Measurements from ENCODE around the gene CBX8.

CBX8 gene

GRCh38 chr17:79819085-79819484 is 22.2 kb upstream of the CBX8 start:
- DNase-seq: no peak

DNA sequence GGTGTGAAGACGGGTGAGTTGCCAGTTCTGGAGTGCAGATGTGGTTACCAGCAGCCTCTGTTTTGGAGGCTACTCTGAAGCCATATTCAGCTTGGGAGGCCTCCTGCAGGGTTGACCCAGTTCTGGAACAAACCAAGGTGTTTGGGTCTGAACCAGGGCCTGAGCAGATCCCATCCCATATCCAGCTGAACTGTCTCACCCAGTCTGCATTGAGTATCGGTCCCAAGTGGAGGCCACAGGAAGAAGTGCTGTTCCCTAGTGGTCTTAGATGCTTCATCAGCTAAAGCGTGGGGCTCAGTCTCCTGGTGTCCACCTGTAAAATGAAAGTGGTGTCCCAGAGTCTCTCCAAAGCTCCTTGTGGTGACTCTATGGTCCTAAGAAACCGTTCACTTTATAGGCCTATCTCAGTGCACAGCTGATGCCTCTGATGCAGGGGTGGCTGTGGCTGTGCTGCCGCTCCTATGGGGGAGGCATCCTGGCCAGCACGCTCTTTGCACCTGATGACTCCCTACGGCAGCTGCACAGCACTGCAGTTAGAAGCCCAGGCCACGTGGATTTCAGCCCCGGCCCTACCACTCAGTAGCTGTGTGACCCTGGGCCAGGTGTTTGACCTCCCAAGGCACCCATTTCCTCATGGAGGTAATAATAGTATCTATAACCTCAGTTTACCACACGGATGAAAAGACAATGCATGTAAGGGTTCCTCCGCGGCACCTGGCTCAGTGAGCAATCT is 21.3 kb upstream of the CBX8 start:
- DNase-seq: no peak

- DNase-seq: no peak
Observed at GRCh38 chr17:79815836-79816461, 19.1 kb upstream of the CBX8 start.

GRCh38 chr17:79814974-79815835 is 18.3 kb upstream of the CBX8 start:
- peak in 1 of 2 experiments; percentile 24 for DNase-seq

GRCh38 chr17:79814127-79814973 is 17.5 kb upstream of the CBX8 start:
- DNase-seq: peak in 1 of 2 experiments; percentile 11

DNA sequence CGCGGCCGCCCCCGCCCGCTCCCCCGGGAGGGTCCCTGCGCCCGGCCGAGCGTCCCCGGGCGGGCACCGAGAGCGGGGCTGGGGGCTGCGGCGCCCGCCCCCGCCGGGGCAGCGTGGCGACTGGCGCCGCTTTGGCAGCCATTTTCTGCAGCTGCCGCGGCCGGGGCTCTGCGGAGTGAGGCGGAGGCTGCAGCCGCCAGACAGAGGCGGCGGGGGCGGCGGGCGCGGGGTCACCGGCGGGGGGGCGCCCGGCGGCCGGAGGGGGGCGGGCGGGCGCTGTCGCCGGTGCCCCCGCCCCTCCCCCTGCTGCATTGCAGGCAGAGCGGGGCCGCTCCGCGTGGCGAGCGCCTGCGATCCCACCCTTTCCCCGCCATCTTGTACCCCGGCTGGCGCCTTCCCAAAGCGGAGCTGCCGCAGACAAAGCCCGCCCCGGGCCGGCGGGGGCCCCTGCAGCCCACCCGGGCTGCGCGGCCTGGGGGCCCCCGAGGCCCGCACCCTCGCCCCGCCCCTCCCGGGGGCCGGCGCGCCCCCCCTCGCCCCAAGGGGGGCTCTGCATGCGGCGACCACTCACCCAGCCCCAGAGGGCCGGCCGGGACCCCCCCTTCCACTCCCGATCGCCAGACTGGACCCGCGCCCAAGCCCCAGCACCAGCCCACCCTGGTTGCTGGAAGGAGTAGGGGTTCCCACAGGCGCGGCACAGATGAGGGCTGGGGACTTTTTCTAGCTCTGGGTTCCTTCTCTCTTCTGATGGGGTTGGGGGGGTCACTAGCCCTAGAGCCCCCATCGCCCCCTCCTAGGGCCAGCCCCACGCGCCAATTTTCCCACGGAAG is 16.6 kb upstream of the CBX8 start:
- DNase-seq: peak in 1 of 2 experiments; percentile 8

- DNase-seq: peak in 1 of 2 experiments; percentile 13
Observed at GRCh38 chr17:79812353-79813258, 15.7 kb upstream of the CBX8 start.

DNA sequence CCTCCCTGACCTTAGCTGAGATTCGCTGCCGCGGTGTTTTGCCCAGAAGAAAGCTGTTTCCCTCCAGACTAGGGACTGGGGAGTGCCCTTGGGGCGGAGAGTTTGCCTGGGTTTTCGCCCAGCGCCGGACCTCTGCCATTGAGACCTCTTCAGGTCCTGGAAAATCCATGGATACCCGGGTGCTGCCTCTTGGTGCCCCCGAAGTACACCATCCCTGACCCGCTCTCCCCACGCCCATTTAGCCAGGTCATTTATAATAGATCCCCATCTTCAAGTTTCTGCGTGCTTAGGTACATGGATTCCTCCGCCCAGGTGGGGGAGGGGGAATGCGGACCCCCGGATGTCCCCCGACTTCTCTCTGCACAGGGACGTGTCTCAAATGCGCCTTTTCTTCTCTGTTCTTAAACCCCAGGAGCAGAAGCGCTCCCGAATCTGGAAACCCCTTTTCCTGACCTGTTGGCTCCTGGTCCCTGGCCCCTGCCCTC is 15.0 kb upstream of the CBX8 start:
- DNase-seq: no peak

DNA sequence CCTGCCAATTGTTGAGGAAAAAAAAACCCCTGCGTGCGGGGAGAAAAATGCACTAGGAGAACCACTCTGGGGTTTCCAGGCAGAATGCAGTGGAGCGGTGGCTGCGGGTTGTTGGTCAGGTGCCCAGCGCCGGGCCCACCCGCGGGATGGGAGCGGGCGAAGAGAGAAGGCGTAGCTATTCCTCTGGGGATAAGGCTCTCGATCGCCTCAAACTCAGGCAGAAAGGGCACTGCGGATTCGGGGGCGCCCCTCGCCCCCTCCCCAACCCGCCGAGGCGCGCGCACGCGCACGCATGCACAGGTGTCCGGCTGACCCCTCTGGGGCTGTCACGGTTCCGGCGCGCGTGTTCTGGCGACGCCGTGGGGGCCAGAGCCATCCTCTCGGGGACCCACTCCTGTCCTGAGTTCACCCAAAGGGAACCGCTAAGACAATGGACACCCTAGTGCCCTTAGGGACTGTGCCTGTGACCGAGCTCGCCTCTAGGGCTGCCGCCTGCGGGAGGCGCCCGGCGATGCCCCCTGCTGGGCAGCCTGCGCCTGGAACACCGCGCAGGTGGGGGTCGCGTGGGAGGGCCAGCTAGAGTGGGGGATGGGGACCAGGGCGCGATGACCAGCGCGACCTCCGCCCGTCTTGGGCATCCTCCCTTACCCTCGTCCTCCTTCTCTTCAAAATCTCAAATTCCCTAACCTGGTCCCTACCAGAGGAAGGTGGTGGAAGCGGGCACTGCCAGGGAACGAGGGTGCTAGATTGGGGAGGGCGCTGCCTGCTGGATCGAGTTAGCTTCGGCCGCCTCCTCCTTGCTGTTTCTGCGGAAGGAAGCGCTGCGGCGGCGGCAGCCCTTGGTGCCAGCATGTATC is 14.4 kb upstream of the CBX8 start:
- DNase-seq: no peak

- DNase-seq: peak; percentile 82 to 89
Observed at GRCh38 chr17:79810130-79811010, 13.5 kb upstream of the CBX8 start.

- DNase-seq: no peak
Observed at GRCh38 chr17:79809530-79810129, 12.8 kb upstream of the CBX8 start.

DNA sequence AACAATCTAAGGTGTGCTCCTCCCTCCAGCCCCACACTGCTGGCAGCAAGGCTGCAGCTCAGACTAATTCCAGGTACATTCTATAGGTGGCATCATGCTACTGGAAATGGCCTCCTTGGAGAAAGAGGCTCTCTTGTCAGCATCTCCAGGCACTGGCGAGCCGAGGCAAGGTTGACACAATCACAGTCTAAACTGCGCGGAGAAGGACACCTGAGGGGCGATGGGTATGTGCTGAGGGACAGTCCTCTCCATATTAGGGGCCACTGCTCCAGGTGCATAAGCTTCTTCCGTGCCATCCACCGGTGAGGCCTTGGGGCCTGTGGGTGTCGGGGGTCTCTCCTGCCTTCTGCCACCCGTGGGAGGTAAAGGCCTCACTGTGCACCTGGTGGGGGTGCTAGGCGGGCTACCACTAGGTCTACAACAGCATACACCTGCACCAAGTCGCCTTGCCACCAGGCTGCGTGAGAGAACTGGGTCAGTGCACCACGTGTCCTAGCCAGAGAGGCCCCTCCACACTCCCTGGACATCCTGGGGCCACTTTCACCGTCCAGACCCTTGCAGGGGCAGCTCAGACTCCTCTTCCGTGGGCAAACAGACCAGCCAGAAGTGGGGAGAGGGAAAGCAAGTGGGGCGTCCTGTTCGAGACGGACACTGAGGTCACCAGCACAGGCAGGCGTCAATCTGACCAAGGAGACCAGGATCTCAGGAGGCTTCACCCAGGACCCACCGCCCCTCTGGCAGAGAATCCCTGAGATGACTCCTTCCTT is 12.1 kb upstream of the CBX8 start:
- no peak for DNase-seq

- no peak for DNase-seq
Observed at GRCh38 chr17:79806863-79807720, 10.2 kb upstream of the CBX8 start.

GRCh38 chr17:79806446-79806760 is 9.5 kb upstream of the CBX8 start:
- DNase-seq: no peak

DNA sequence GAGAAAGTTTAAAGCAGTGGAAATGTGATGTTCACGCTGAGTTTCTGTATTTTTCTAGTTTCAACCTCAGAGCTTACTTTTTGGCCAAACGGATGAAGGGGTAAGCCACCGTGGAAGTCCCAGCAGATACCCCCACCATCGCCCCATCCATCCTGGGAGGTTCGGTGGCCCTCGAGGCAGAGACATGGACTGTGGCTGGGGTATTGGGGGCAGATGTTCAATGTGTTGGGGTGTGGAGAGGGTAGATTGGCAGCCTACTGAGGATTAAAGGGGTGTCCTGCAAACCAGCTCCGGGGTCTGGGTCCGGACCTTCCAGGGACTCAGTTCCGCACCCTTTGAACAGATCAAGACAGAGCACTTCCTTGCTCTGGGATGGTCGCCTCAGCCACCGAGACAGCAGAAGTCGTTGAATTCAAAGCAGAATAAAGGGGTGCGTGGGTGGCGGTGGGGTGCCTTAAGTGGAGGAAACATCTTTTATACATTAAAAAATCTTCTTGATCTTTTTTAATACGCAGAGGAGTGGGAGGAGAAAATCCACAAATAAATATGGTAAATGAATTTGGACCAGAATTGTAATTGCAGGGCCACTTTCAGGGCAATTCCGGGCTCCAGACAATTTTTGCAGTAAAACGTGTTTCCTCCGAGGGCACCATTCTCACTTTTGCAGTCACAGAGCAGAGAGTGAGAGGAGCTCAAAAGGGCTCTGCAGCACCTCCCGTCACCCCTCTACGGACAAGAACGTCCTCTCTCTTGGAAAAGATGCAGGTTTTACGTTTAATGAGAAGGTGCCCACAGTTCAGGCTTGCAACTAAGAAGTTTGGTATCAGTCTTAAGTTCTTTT is 8.2 kb upstream of the CBX8 start:
- no peak for DNase-seq
